HG03095 (cell line): ENCODE data around the gene PHACTR2.
A peak's percentile ranks its signal among the peaks of the same experiment; 100 is the strongest.

Experiments
- ATAC-seq: cut with Tn5 transposase; IDR thresholded peaks from one replicate; pipeline ENCODE4 v1.9.1; 2021; ENCODE audit warnings: moderate library complexity; ENCODE audit not compliant: unreplicated experiment

Gene PHACTR2

GRCh38 chr6:143802833-143803565 is 125.2 kb downstream of the PHACTR2 start:
- ATAC-seq, result no peak

GRCh38 chr6:143803769-143804568 is 126.2 kb downstream of the PHACTR2 start:
- no peak for ATAC-seq

- ATAC-seq, result no peak
Measured at GRCh38 chr6:143804835-143805239, 127.1 kb downstream of the PHACTR2 start.

GRCh38 chr6:143806282-143807102 is 128.7 kb downstream of the PHACTR2 start:
- no peak for ATAC-seq

- no peak for ATAC-seq
Measured at GRCh38 chr6:143807103-143807772, 129.5 kb downstream of the PHACTR2 start.

- no peak for ATAC-seq
Measured at GRCh38 chr6:143810745-143811144, 133.0 kb downstream of the PHACTR2 start.

- no peak for ATAC-seq
Measured at GRCh38 chr6:143811501-143812157, 133.9 kb downstream of the PHACTR2 start.

GRCh38 chr6:143817621-143818020 is 139.9 kb downstream of the PHACTR2 start:
- ATAC-seq, result no peak

GRCh38 chr6:143821359-143821758 is 143.6 kb downstream of the PHACTR2 start:
- no peak for ATAC-seq

GRCh38 chr6:143822584-143823024 is 144.8 kb downstream of the PHACTR2 start:
- ATAC-seq, result no peak

GRCh38 chr6:143823548-143823947 is 145.8 kb downstream of the PHACTR2 start:
- no peak for ATAC-seq

- no peak for ATAC-seq
Measured at GRCh38 chr6:143828572-143828971, 150.8 kb downstream of the PHACTR2 start.

- ATAC-seq, result no peak
Measured at GRCh38 chr6:143836150-143836549, 158.4 kb downstream of the PHACTR2 start.

- no peak for ATAC-seq
Measured at GRCh38 chr6:143838395-143838794, 160.6 kb downstream of the PHACTR2 start.

GRCh38 chr6:143839196-143839595 is 161.4 kb downstream of the PHACTR2 start:
- no peak for ATAC-seq

- ATAC-seq, result no peak
Measured at GRCh38 chr6:143840595-143841265, 163.0 kb downstream of the PHACTR2 start.

GRCh38 chr6:143842461-143842901 is 164.7 kb downstream of the PHACTR2 start:
- no peak for ATAC-seq

GRCh38 chr6:143842902-143843676 is 165.3 kb downstream of the PHACTR2 start, which contains the start of gene LTV1:
Gene LTV1 (plus strand): TSS chr6:143843338. CDS start chr6:143843478, 140 bp downstream.
- peak; percentile 100 for ATAC-seq

- ATAC-seq, result peak; percentile 4
Measured at GRCh38 chr6:143843677-143843999, 165.9 kb downstream of the PHACTR2 start.
